Endothelial cell (in vitro differentiated cells): Measurements from ENCODE around the gene CHPT1. TPM values are rescaled to one million over a fixed set of nuclear protein-coding genes. Genes with fewer than 3 reads are reported as not detected.
A peak's percentile ranks its signal among the peaks of the same experiment; 100 is the strongest.

Source experiments
- DNase-seq: peaks from one replicate; pipeline ENCODE4 v3.0.0; 2021; ENCODE audit warnings: low spot score
- H3K27ac Mint-ChIP-seq: one replicate; pipeline ENCODE4 v1.8.0; 2021; ENCODE audit warnings: mixed read lengths, inconsistent platforms; ENCODE audit not compliant: unreplicated experiment
- H3K27me3 Mint-ChIP-seq: one replicate; pipeline ENCODE4 v1.8.0; 2021; ENCODE audit warnings: mild to moderate bottlenecking, moderate library complexity, mixed read lengths, inconsistent platforms; ENCODE audit not compliant: unreplicated experiment
- H3K36me3 Mint-ChIP-seq: one replicate; pipeline ENCODE4 v1.8.0; 2021; ENCODE audit warnings: mild to moderate bottlenecking, low read depth, mixed read lengths, inconsistent platforms; ENCODE audit not compliant: unreplicated experiment
- H3K4me1 Mint-ChIP-seq: one replicate; pipeline ENCODE4 v1.8.0; 2021; ENCODE audit warnings: mild to moderate bottlenecking, mixed read lengths, inconsistent platforms; ENCODE audit not compliant: unreplicated experiment
- H3K4me3 Mint-ChIP-seq: one replicate; pipeline ENCODE4 v1.8.0; 2021; ENCODE audit warnings: mild to moderate bottlenecking, mixed read lengths, inconsistent platforms; ENCODE audit not compliant: unreplicated experiment
- H3K9me3 Mint-ChIP-seq: one replicate; pipeline ENCODE4 v1.8.0; 2021; ENCODE audit warnings: mixed read lengths, inconsistent platforms; ENCODE audit not compliant: unreplicated experiment
- total RNA-seq: library from RNA; stranded (reverse); fragmentation: NEBNext Ultra II Directional; extraction: Animal tissue kit (Norgen Biotek cat#: 25700); gene quantifications from one replicate; pipeline ENCODE4 v1.2.1, GENCODE V29; 2021; ENCODE audit not compliant: unreplicated experiment
- TF ChIP-seq, protein P1 (sequence below): fragments of 200-600 bp; sonication (generic); IDR thresholded peaks from one replicate; pipeline ENCODE4 v1.5.0; 2021; ENCODE audit warnings: antibody characterized with exemption; ENCODE audit not compliant: unreplicated experiment

The CHPT1 gene
- total RNA-seq, 1 donor from 2014 or later: 6.2 TPM

DNA sequence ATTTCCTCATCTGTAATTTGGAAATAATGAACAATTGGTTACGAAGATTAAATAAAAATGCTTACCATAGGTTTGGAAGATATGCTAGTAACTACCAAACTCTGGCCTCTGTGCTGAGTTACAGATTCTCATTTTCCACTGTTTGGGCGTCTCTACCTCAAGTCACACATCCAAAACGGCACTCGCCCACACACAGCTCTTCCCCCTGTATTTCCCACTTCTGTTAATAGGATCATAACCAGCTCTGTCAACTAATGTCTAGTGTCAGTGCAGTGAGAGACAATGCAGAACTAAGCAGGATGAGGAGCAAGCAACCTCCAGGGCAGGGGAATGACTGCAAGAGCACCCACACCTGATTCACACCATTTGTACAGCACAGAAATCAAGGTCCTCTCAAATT lies 52.7 kb downstream of the CHPT1 start:
- no peaks in the 10 kb centered on the region for H3K9me3 Mint-ChIP-seq
- H3K27me3 Mint-ChIP-seq: no peaks in the 10 kb centered on the region
- no peak for DNase-seq
- peaks cover 4% of the 10 kb centered on the region for H3K4me1 Mint-ChIP-seq
- H3K36me3 Mint-ChIP-seq: peaks cover 9% of the 10 kb centered on the region
- TF ChIP-seq, protein P1, sequence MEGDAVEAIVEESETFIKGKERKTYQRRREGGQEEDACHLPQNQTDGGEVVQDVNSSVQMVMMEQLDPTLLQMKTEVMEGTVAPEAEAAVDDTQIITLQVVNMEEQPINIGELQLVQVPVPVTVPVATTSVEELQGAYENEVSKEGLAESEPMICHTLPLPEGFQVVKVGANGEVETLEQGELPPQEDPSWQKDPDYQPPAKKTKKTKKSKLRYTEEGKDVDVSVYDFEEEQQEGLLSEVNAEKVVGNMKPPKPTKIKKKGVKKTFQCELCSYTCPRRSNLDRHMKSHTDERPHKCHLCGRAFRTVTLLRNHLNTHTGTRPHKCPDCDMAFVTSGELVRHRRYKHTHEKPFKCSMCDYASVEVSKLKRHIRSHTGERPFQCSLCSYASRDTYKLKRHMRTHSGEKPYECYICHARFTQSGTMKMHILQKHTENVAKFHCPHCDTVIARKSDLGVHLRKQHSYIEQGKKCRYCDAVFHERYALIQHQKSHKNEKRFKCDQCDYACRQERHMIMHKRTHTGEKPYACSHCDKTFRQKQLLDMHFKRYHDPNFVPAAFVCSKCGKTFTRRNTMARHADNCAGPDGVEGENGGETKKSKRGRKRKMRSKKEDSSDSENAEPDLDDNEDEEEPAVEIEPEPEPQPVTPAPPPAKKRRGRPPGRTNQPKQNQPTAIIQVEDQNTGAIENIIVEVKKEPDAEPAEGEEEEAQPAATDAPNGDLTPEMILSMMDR: no peak
- no peak overlapping the region for H3K27ac Mint-ChIP-seq
- H3K4me3 Mint-ChIP-seq: no peak overlapping the region

DNA sequence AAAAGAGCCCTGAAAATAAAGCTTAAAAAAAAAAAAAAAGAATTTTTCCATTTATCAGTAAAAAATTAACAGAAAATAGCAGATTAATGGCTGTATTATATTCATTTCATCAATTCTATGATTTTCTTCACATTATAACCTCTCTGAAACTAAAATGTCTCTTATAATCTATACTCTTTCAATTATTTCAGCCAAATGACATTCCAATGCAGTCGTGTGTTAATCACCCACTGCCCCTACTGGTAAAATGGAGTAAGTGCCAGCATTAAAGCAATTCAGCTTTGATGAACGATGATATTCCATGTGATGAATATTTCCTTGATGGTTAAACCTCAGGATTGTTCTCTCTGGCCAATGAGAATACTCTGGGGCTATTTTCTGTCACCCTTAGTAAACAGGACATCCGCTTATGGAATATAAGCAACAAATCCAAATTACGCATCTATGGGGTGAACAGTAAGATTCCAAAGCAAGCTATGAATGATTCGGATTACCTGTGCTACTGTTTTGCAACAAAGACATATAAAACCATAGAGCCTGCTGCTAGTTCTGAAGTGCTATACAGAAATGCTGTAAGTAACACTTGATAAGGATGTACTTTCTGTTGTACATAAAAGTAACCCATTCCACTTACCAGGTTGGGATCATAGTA lies 62.1 kb downstream of the CHPT1 start:
- Mint-ChIP-seq H3K9me3 (no peaks in the 10 kb centered on the region), H3K27ac (no peak overlapping the region), H3K27me3 (no peaks in the 10 kb centered on the region), H3K4me3 (no peak overlapping the region), H3K36me3 (no peaks in the 10 kb centered on the region), H3K4me1 (no peaks in the 10 kb centered on the region)
- no peak for DNase-seq
- TF ChIP-seq, protein P1: peak; percentile 84

DNA sequence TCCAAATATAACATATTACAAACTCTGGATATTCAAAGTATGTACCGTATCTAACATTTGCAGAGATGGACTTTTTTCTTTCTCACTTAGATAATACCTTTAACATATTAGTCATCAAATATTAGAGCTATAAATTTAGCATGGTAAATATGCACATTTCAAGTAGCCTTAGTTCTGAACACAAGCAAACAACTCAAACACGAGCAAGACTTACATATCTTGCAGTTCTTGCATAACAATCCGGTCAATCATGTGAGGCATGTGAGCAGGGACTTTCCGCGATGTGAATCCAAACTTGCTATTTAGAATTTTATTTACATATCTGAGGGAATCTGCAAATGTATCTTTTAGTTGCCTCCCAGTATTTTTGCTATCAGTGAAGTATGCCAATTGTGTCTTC lies 63.9 kb downstream of the CHPT1 start:
- Mint-ChIP-seq H3K27ac (no peak overlapping the region), H3K27me3 (no peaks in the 10 kb centered on the region), H3K36me3 (no peaks in the 10 kb centered on the region), H3K4me1 (peaks cover 6% of the 10 kb centered on the region), H3K9me3 (no peaks in the 10 kb centered on the region), H3K4me3 (no peak overlapping the region)
- DNase-seq: no peak
- TF ChIP-seq, protein P1: no peak

DNA sequence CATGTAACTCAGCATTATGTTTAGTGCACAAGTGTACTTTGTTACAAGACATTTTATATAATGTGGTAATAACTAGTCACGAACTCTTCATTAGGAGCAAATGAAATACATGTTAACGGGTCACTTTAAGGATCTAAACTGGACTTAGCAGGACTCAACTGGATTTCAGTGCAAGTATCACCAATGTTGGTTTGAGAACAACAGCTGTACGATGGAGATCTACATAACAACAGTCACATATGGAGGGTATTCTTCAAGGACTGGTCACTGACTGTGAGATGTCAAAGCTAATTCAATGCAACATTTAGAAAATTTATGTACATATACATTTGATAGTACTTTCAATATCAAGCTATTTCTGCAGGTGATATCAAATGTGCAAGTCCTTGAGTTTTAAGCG lies 64.3 kb downstream of the CHPT1 start:
- H3K27ac Mint-ChIP-seq: no peak overlapping the region
- peaks cover 6% of the 10 kb centered on the region for H3K4me1 Mint-ChIP-seq
- no peak for DNase-seq
- TF ChIP-seq, protein P1: no peak
- H3K4me3 Mint-ChIP-seq: no peak overlapping the region
- H3K36me3 Mint-ChIP-seq: no peaks in the 10 kb centered on the region
- H3K9me3 Mint-ChIP-seq: no peaks in the 10 kb centered on the region
- no peaks in the 10 kb centered on the region for H3K27me3 Mint-ChIP-seq

DNA sequence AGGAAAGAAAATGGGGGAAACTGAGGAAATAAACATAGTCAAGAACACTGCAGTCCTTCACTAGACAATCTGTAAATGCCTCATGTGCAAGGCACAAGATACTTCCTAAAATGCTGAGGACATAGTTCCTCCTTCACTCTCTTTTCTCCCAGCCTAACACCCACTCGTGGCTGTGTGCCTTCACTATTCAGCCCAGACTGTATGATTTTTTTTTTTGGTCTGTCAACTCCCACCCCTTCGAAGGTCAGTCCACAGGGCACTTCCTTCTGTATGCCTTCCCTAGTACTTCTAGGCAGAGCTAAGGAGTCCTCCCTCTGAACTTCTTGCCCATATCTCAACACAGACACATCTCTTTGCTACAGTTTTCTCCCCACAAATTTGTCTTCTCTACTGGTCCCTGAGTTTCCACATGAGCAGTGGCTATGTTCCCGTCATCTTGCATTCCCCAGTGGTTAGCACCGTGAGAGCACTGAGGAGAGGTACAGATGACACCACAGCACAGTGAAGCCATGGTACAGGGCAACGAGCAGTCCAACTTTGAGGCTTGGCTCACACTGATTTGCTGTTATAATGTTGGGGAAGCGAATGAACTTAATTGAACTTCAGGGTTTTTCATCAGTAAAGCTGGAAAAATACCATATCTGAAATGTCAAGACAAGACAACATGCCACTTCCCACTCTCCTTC lies 65.9 kb downstream of the CHPT1 start:
- H3K27ac Mint-ChIP-seq: no peak overlapping the region
- H3K27me3 Mint-ChIP-seq: no peaks in the 10 kb centered on the region
- TF ChIP-seq, protein P1: no peak
- H3K4me3 Mint-ChIP-seq: no peak overlapping the region
- H3K9me3 Mint-ChIP-seq: no peaks in the 10 kb centered on the region
- no peak for DNase-seq
- H3K36me3 Mint-ChIP-seq: no peaks in the 10 kb centered on the region
- H3K4me1 Mint-ChIP-seq: peaks cover 6% of the 10 kb centered on the region
